HG03139 (cell line): ENCODE measurements around the gene BMP6.
"Not testable (repeated sequence)": the region's sequence is repeated elsewhere in the genome, so short reads cannot be mapped to it uniquely, and the experiment has no call there.

Source experiments
- ATAC-seq: cut with Tn5 transposase; IDR thresholded peaks from one replicate; pipeline ENCODE4 v1.9.1; 2021; ENCODE audit not compliant: unreplicated experiment

Gene BMP6

GRCh38 chr6:7880718-7881107 is 154.8 kb downstream of the BMP6 start:
- no peak for ATAC-seq

GRCh38 chr6:7881765-7882500 is 156.0 kb downstream of the BMP6 start:
- no peak for ATAC-seq

- no peak for ATAC-seq
These were observed 156.8 kb downstream of the BMP6 start for GRCh38 chr6:7882505-7883257.

GRCh38 chr6:7883381-7883780 is 157.5 kb downstream of the BMP6 start:
- no peak for ATAC-seq

- no peak for ATAC-seq
These were observed 160.2 kb downstream of the BMP6 start for GRCh38 chr6:7886132-7886531.

- no peak for ATAC-seq
These were observed 161.5 kb downstream of the BMP6 start for GRCh38 chr6:7887278-7887991.

- no peak for ATAC-seq
These were observed 162.9 kb downstream of the BMP6 start for GRCh38 chr6:7888587-7889357.

GRCh38 chr6:7891078-7891872 is 165.4 kb downstream of the BMP6 start:
- ATAC-seq, result no peak

- not testable (repeated sequence) for ATAC-seq
These were observed 166.5 kb downstream of the BMP6 start for GRCh38 chr6:7892367-7892766.

GRCh38 chr6:7893342-7893741 is 167.4 kb downstream of the BMP6 start:
- ATAC-seq, result no peak

- no peak for ATAC-seq
These were observed 168.6 kb downstream of the BMP6 start for GRCh38 chr6:7894262-7895124.

GRCh38 chr6:7895125-7895423 is 169.2 kb downstream of the BMP6 start:
- ATAC-seq, result no peak

- no peak for ATAC-seq
These were observed 170.6 kb downstream of the BMP6 start for GRCh38 chr6:7896465-7896987.

GRCh38 chr6:7897461-7898192 is 171.7 kb downstream of the BMP6 start:
- peak; percentile 38 for ATAC-seq

- ATAC-seq, result not testable (repeated sequence)
These were observed 172.3 kb downstream of the BMP6 start for GRCh38 chr6:7898193-7898586.

- ATAC-seq, result peak; percentile 66
These were observed 173.4 kb downstream of the BMP6 start for GRCh38 chr6:7899101-7899888.

GRCh38 chr6:7899889-7900213 is 174.0 kb downstream of the BMP6 start:
- ATAC-seq, result no peak

- ATAC-seq, result no peak
These were observed 174.7 kb downstream of the BMP6 start for GRCh38 chr6:7900621-7901020.
